ENCODE data around the gene SEPTIN10.

The SEPTIN10 gene

DNA sequence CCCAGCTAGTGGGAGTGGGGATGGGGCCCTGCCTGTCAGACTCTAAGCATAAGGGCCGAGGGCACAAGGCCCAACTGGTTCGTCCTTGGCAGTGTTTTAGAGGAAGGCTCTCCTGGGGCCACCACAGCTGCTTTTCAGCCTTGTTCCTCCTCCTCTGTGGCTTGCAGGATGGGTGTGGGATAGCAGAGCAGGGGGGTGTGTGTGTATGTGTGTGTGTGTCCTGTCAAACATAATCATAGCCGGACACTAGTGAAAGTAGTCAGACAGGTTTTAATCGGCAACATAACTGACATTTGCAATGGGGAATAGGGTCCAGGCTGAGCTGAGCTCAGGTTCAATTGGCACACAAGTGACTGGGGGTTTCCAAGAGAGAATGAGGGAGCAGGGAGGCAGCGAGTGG is 114.2 kb downstream of the SEPTIN10 start:
- Histone ChIP-seq H3K4me1 (ENCODE audit: control insufficient read depth, insufficient read depth, low read length, poor library complexity, severe bottlenecking) (no peaks in the 10 kb centered on the region), H3K27ac (ENCODE audit: insufficient read depth, low read length, poor library complexity, severe bottlenecking) (no peak overlapping the region), H3K9me3 (ENCODE audit: control insufficient read depth, low read length) (no peaks in the 10 kb centered on the region), H3K27me3 (replicated peaks; ENCODE audit: control insufficient read depth, insufficient read depth, low read length, poor library complexity, severe bottlenecking) (no peaks in the 10 kb centered on the region), H3K4me3 (ENCODE audit: insufficient read depth, low read depth, low read length, poor library complexity, severe bottlenecking) (no peak overlapping the region), H3K36me3 (ENCODE audit: control insufficient read depth, insufficient read depth, low read length) (no peaks in the 10 kb centered on the region)
- no peak for DNase-seq

DNA sequence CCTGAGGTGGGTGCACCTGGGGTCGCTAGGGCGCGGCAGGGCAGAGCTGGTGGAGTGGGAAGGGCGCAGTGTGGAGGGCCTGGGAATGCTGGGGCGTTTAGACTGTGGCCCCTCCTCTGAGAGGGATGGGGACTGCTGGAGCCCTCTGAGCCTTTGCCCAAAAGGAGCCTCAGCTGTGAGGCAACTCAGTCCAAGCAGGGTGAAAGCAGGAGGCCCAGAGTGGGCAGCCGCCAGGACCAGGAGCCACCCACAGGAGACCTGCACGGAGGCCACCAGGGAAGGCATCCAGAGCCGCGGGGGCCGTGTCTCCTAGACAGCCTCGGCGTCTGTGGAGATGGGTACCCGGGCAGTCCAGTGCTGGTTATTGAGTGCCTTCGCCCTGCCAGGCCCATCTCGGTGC is 114.9 kb downstream of the SEPTIN10 start:
- Histone ChIP-seq H3K36me3 (ENCODE audit: control insufficient read depth, insufficient read depth, low read length) (no peaks in the 10 kb centered on the region), H3K4me3 (ENCODE audit: insufficient read depth, low read depth, low read length, poor library complexity, severe bottlenecking) (no peak overlapping the region), H3K4me1 (ENCODE audit: control insufficient read depth, insufficient read depth, low read length, poor library complexity, severe bottlenecking) (no peaks in the 10 kb centered on the region), H3K27ac (ENCODE audit: insufficient read depth, low read length, poor library complexity, severe bottlenecking) (no peak overlapping the region), H3K9me3 (ENCODE audit: control insufficient read depth, low read length) (no peaks in the 10 kb centered on the region), H3K27me3 (replicated peaks; ENCODE audit: control insufficient read depth, insufficient read depth, low read length, poor library complexity, severe bottlenecking) (no peaks in the 10 kb centered on the region)
- DNase-seq, result no peak

DNA sequence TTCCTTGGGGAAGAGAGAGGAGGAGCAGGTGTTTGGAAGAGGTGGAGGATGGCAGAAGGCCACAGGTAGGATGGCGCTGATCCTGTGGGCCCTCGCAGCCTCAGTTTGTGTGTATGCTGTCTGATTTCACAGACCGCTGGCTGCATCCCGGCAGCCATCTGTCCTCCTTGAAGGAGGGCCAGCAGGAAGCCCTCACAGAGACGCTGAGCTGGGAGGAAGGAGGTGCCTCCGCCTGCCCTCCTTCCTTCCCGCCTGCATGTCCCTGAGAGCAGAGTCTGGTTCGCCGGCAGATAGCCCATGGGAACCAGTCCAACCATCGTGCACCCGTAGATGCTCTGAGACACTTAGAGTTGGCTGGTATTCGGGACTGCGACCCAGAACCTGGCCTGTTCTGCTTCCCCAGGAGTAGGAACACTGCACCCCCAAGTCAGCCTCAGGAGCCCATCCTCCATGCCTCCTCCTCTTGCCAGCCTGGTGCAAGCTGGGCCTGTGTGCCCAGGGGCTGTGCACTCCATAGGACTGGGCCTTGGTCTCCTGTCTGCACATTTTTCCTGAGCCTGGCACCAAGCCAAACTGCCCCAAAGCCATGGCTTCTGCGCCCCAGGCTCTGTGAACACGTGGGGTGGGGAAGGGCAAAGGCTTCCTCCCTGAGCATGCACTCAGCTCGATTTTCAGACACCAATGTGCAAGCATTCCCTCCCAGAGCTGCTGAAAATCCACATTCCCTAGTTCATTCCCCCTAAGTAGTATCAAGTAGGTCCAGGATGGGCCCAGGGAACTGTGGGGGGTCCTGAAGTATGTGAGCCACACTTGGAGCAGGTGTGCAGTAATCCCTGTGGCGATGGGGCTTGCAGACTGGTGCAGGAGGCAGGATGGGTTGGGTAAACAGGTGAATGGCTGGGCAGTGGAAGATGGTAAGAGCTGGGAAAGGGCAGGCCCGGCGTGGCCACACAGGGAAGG is 115.6 kb downstream of the SEPTIN10 start:
- Histone ChIP-seq H3K36me3 (ENCODE audit: control insufficient read depth, insufficient read depth, low read length) (no peaks in the 10 kb centered on the region), H3K4me1 (ENCODE audit: control insufficient read depth, insufficient read depth, low read length, poor library complexity, severe bottlenecking) (no peaks in the 10 kb centered on the region), H3K4me3 (ENCODE audit: insufficient read depth, low read depth, low read length, poor library complexity, severe bottlenecking) (no peak overlapping the region), H3K27ac (ENCODE audit: insufficient read depth, low read length, poor library complexity, severe bottlenecking) (no peak overlapping the region), H3K9me3 (ENCODE audit: control insufficient read depth, low read length) (no peaks in the 10 kb centered on the region), H3K27me3 (replicated peaks; ENCODE audit: control insufficient read depth, insufficient read depth, low read length, poor library complexity, severe bottlenecking) (no peaks in the 10 kb centered on the region)
- DNase-seq, result no peak

DNA sequence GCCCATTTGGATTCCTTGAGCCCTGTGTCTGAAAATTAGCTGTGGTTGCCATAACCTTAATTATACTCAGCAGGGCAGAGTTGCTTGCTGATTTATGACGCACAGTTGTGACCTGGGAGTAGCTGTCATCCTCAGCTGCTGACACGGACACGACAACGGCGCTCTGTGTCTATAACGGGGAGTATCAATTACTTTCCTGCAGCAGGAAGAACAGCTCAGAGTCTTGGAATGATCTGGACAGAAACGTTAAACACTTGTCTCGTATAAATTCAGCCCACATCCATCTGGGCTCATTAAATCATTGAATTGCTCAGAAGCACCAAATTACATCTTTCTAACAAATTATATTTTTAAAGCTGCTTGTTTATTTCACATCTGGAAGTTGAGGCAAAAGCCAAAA is 116.3 kb downstream of the SEPTIN10 start:
- Histone ChIP-seq H3K4me3 (ENCODE audit: insufficient read depth, low read depth, low read length, poor library complexity, severe bottlenecking) (no peak overlapping the region), H3K4me1 (ENCODE audit: control insufficient read depth, insufficient read depth, low read length, poor library complexity, severe bottlenecking) (no peaks in the 10 kb centered on the region), H3K9me3 (ENCODE audit: control insufficient read depth, low read length) (no peaks in the 10 kb centered on the region), H3K36me3 (ENCODE audit: control insufficient read depth, insufficient read depth, low read length) (no peaks in the 10 kb centered on the region), H3K27ac (ENCODE audit: insufficient read depth, low read length, poor library complexity, severe bottlenecking) (no peak overlapping the region), H3K27me3 (replicated peaks; ENCODE audit: control insufficient read depth, insufficient read depth, low read length, poor library complexity, severe bottlenecking) (no peaks in the 10 kb centered on the region)
- DNase-seq, result no peak

DNA sequence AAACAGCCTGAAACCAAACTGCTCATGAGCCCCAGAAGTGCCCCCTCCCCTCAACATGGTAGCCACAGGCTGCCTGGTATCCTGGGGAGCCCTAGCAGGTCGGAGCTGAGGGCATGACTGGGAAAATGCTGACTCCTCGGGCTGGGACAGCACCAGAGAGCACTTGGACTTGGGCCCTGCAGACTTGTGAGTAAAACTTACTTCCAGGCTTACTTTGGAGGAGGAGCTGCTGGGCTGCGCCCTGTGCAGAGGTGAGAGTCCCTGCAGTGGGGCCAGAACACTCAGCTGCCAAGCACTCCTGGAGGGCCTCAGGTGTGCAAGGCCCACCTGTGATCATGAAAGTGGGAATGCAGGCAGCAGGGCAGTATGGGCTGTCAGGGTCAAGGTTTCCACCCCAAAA is 119.4 kb downstream of the SEPTIN10 start:
- Histone ChIP-seq H3K27me3 (replicated peaks; ENCODE audit: control insufficient read depth, insufficient read depth, low read length, poor library complexity, severe bottlenecking) (no peaks in the 10 kb centered on the region), H3K36me3 (ENCODE audit: control insufficient read depth, insufficient read depth, low read length) (no peaks in the 10 kb centered on the region), H3K4me1 (ENCODE audit: control insufficient read depth, insufficient read depth, low read length, poor library complexity, severe bottlenecking) (no peaks in the 10 kb centered on the region), H3K4me3 (ENCODE audit: insufficient read depth, low read depth, low read length, poor library complexity, severe bottlenecking) (no peak overlapping the region), H3K9me3 (ENCODE audit: control insufficient read depth, low read length) (no peaks in the 10 kb centered on the region), H3K27ac (ENCODE audit: insufficient read depth, low read length, poor library complexity, severe bottlenecking) (no peak overlapping the region)
- no peak for DNase-seq

DNA sequence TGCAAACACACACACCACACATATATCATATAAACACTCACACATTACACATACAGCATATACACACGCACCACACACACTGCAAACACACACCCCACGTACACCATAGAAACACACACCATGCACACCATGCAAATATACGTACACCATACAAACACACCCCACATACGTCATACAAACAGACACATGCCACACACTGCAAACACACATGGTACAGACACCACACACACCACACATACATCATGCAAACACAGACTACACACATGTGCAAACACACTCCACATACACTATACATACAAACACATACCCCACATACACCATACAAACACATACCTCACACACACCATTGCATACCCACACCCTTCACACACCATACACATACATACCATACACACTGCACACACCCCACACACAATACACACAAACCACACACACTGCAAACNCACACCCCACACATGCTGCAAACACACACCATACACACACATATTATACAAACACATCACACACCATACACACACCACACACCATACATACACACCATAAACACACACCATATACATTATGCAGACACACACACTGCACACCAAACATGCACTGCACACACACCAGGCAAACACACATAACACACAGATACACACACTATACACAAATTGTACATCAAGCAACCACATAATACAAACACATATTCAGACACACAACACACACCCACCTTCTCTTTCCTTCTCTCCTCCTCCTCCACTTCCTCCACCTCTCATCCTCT is 120.4 kb downstream of the SEPTIN10 start:
- no peaks in the 10 kb centered on the region for H3K4me1 ChIP-seq (ENCODE audit: control insufficient read depth, insufficient read depth, low read length, poor library complexity, severe bottlenecking)
- H3K27ac ChIP-seq (ENCODE audit: insufficient read depth, low read length, poor library complexity, severe bottlenecking), result no peak overlapping the region
- no peak overlapping the region for H3K4me3 ChIP-seq (ENCODE audit: insufficient read depth, low read depth, low read length, poor library complexity, severe bottlenecking)
- no peaks in the 10 kb centered on the region for H3K27me3 ChIP-seq (replicated peaks; ENCODE audit: control insufficient read depth, insufficient read depth, low read length, poor library complexity, severe bottlenecking)
- no peak for DNase-seq
- H3K9me3 ChIP-seq (ENCODE audit: control insufficient read depth, low read length), result no peaks in the 10 kb centered on the region
- no peaks in the 10 kb centered on the region for H3K36me3 ChIP-seq (ENCODE audit: control insufficient read depth, insufficient read depth, low read length)

All from effector memory CD4-positive, alpha-beta T cell (primary cell).